Glomerular endothelial cell (primary cell): Measurements from ENCODE around the gene SIPA1L3. TPM values are rescaled to one million over a fixed set of nuclear protein-coding genes. Genes with fewer than 3 reads are reported as not detected.

Source experiments
- DNase-seq: peaks from one replicate; pipeline ENCODE4 v3.0.0-alpha.2; 2011; ENCODE audit warnings: low read depth, low spot score; ENCODE audit errors: extremely low read depth
- total RNA-seq: library from RNA; depleted of rRNA; stranded (reverse); fragments of >200 nt; gene quantifications from 2 replicates; pipeline ENCODE4 v1.2.3, GENCODE V29; 2015

SIPA1L3 gene
- total RNA-seq, 1 donor from 2014 or later = 64.8 TPM

- DNase-seq = no peak
These were observed 344.0 kb downstream of the SIPA1L3 start for GRCh38 chr19:38250821-38251563.

- DNase-seq = no peak
These were observed 344.6 kb downstream of the SIPA1L3 start for GRCh38 chr19:38251564-38252051.

GRCh38 chr19:38252385-38252784, 345.4 kb downstream of the SIPA1L3 start:
- DNase-seq = no peak

GRCh38 chr19:38252941-38253691, 346.1 kb downstream of the SIPA1L3 start:
- DNase-seq = no peak

- no peak for DNase-seq
These were observed 346.8 kb downstream of the SIPA1L3 start for GRCh38 chr19:38253788-38254187.

- no peak for DNase-seq
These were observed 348.5 kb downstream of the SIPA1L3 start for GRCh38 chr19:38255383-38256014.

Other genes starting within 250 kb of the SIPA1L3 start
- gene ZNF607, start 187.4 kb upstream of the SIPA1L3 start, total RNA-seq = 2.0 and 2.3 TPM in 2 replicates
- gene ZNF573, start 127.6 kb upstream of the SIPA1L3 start, total RNA-seq = 3.4 and 8.0 TPM in 2 replicates
- not detected in 2 replicates for gene WDR87, start 614 bp upstream of the SIPA1L3 start, total RNA-seq